K562 treated with DMSO at 1 percent for 24 hours (cell line): Measurements from ENCODE around the gene BCL3. TPM values are rescaled to one million over a fixed set of nuclear protein-coding genes. Genes with fewer than 3 reads are reported as not detected.

Experiments
- total RNA-seq: library from RNA; unstranded; fragments of 300-600 nt; gene quantifications from 2 replicates; pipeline ENCODE4 v1.2.3, GENCODE V29; 2022; ENCODE audit warnings: low read depth; ENCODE audit not compliant: insufficient read depth

Gene BCL3
- total RNA-seq, result 39.7 and 42.3 TPM in 2 replicates

GRCh38 chr19:44748426-44749254 is at the start of gene BCL3:
Gene BCL3, plus strand, starts transcription at chr19:44748708. Its CDS starts 83 bp downstream, at chr19:44748791.

GRCh38 chr19:44777715-44778347 is 29.3 kb downstream of the BCL3 start, which contains the start of gene CBLC:
Gene CBLC, plus strand, starts transcription at chr19:44777890. Its CDS starts 42 bp downstream, at chr19:44777932.

GRCh38 chr19:44808463-44809371 is 60.2 kb downstream of the BCL3 start, which contains the start of gene BCAM:
Gene BCAM, plus strand, starts transcription at chr19:44809103. Its CDS starts 22 bp downstream, at chr19:44809125.

Other genes with a start within 250 kb of the BCL3 start
- gene ZNF180, start 248.2 kb upstream of the BCL3 start, total RNA-seq, result 3.0 and 5.6 TPM in 2 replicates
- not detected in 2 replicates for gene CEACAM20, start 219.0 kb upstream of the BCL3 start, total RNA-seq
- not detected in 2 replicates for gene IGSF23, start 135.1 kb upstream of the BCL3 start, total RNA-seq
- gene PVR, start 104.8 kb upstream of the BCL3 start, total RNA-seq, result 15.8 and 17.1 TPM in 2 replicates
- gene CEACAM19, start 77.2 kb upstream of the BCL3 start, total RNA-seq, result 2.1 TPM in 2 replicates
- not detected in 2 replicates for gene CEACAM16, start 49.6 kb upstream of the BCL3 start, total RNA-seq
- not detected in 2 replicates for gene CBLC, start 29.2 kb downstream of the BCL3 start, total RNA-seq
- 7.7 and 8.2 TPM in 2 replicates for gene BCAM, start 60.4 kb downstream of the BCL3 start, total RNA-seq
- 136 and 143 TPM in 2 replicates for gene NECTIN2, start 97.6 kb downstream of the BCL3 start, total RNA-seq
- gene TOMM40, start 142.5 kb downstream of the BCL3 start, total RNA-seq, result 105 and 129 TPM in 2 replicates
- gene APOE, start 157.1 kb downstream of the BCL3 start, total RNA-seq, result 1,323 and 1,421 TPM in 2 replicates
- 674 and 701 TPM in 2 replicates for gene APOC1, start 165.9 kb downstream of the BCL3 start, total RNA-seq
- not detected in 2 replicates for gene APOC4, start 193.5 kb downstream of the BCL3 start, total RNA-seq
- gene APOC2, start 197.3 kb downstream of the BCL3 start, total RNA-seq, result not detected in 2 replicates
- 95.5 and 102 TPM in 2 replicates for gene CLPTM1, start 206.7 kb downstream of the BCL3 start, total RNA-seq